Stimulated activated CD4-positive, alpha-beta T cell treated with anti-CD3 and anti-CD28 coated beads, Interleukin-2, amount 100 ng/mL, for 4 hours (primary cell): ENCODE data around the gene PIP5K1B.

Experiments
- DNase-seq: peaks from one replicate; pipeline ENCODE4 v3.0.0-alpha.2; 2020; ENCODE audit warnings: low read depth

The PIP5K1B gene

DNA sequence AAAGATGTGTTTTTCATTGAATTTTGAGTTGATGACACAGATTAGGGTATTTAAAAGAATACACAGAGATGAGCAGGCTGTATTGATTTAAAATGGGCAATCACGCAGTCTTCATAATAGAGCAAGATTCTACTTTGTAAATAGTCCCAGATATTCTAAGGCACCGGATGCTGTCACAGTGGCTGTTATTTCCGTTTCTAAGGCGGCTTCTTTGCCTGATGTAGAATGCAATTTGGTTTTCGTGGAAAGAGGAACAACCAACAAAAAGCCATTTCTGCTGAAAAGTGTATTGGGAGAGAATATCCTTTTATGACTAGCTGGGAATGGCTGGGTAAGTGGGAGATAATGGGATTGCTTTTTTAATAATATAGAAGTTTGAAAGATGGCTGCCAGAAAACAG is 291.4 kb downstream of the PIP5K1B start:
- no peak for DNase-seq

DNA sequence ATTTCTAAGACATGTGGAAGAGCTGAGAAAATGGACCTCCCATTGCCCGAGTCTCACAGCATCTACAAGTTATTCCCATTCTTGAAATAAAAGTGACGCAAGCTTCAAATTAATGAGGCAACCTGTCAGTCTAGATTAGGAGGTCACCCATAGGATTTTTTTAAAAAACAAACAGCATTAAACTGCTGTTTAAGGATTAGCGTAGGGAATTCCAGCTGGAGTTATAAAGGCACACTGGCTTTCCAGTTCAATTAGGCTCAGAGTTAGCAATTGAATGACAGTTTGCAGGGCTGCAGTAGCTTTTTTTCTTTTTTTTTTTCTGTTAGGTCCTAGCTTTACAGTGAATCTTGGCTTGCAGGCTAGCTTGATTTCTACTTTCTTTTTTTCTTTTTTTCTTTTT is 292.6 kb downstream of the PIP5K1B start:
- DNase-seq, result no peak

- DNase-seq, result no peak
Measured at GRCh38 chr9:68998385-68998784, 293.3 kb downstream of the PIP5K1B start.

DNA sequence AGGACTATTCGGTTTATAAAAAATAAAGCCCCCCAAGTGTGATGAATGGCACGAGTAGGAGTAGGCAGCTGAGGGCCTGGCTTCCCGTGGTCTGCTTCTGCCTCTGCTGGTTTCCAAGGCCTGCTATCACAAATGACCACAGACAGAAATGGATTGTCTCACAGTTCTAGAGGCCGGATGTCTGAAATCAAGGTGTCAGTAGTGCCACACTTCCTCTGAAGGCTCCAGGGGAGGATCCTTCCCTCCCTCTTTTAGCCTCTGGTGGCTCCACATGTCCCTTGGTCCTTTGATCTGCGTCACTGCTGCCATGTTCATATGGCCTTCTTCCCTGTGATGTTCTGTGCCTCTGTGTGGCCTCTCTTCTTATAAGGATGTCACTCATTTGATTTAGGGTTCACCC is 293.8 kb downstream of the PIP5K1B start:
- DNase-seq, result no peak

GRCh38 chr9:68999393-69000105 is 294.5 kb downstream of the PIP5K1B start:
- DNase-seq, result peak; percentile 59

DNA sequence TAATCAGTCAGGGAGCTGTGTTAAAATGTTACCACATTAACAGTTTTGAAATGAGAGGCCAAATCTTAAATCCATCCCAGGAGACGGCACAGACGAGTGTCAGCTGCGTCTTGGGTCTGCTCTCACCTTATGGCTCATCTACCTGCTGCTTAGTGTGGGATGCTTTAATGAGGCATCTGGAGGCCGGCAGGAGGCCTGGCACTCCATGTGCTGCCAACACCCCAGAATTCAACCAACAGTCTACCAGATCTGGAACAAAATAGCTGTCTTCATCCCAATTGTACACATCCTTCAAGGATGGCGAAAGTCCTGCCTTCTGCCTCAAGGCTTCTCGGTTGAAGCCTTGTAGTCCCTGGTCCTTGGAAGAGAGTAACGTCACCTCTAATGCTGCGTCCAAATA is 296.9 kb downstream of the PIP5K1B start:
- DNase-seq, result no peak

GRCh38 chr9:69003051-69003450 is 298.0 kb downstream of the PIP5K1B start:
- no peak for DNase-seq

GRCh38 chr9:69004836-69005235 is 299.8 kb downstream of the PIP5K1B start:
- no peak for DNase-seq

DNA sequence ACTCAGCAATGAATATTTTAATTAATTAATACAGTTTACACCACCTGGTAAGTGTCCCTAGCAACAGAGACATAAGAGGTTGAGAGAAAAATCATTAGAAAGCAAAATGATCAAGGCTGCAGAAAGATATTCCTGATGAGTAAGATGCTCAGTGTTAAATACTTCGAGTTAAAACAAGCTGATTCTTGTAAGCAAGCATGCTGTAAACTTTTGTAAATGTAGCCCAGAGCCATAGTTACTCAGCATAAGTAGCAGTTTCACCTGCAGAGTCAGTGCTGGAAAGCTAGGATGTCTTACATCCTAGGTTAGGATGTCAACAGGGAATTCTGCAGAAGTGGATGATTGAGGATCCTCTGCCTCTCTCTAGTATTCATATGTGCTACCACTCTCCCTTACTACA is 304.7 kb downstream of the PIP5K1B start:
- DNase-seq, result no peak

- no peak for DNase-seq
Measured at GRCh38 chr9:69012696-69013381, 307.8 kb downstream of the PIP5K1B start.

DNA sequence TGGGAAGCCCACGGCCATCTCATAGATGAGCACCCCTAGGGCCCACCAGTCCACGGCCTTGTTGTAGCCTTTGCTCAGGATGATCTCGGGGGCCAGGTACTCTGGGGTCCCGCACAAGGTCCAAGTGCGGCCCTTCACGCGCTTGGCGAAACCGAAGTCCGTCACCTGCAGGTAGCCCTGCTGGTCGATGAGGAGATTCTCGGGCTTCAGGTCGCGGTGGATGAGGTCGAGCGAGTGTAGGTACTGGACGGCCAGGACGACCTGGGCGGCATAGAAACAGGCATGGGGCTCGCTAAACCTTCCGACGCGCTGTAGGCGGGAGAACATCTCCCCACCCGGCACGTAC is 308.3 kb downstream of the PIP5K1B start:
- DNase-seq, result no peak

GRCh38 chr9:69014013-69014412 is 309.0 kb downstream of the PIP5K1B start, which contains the start of gene PRKACG:
TSS of gene PRKACG (minus strand) at chr9:69014113. CDS start at chr9:69014092, 21 bp downstream.
- DNase-seq, result no peak

GRCh38 chr9:69016191-69017096 is 311.4 kb downstream of the PIP5K1B start:
- DNase-seq, result no peak

GRCh38 chr9:69018737-69019136 is 313.7 kb downstream of the PIP5K1B start:
- no peak for DNase-seq

DNA sequence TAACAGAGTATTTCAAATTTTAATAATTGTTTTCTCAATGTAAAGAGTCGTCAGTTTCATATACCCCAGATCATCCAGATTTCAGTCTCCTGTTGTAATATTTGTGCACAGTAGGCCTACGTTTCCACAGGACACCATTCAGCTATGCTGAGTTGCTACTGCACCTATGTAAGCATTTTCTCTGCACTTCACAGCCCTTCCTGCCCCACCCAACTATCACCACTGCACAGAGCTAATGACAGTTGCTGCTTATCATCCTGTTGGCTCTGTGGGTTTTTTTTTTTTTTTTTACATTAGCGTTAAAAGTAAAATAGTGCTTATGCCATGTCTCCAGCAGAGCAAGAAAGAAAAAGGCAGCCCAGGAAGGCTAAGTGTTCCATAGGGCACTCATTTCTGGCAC is 314.8 kb downstream of the PIP5K1B start:
- DNase-seq, result no peak

DNA sequence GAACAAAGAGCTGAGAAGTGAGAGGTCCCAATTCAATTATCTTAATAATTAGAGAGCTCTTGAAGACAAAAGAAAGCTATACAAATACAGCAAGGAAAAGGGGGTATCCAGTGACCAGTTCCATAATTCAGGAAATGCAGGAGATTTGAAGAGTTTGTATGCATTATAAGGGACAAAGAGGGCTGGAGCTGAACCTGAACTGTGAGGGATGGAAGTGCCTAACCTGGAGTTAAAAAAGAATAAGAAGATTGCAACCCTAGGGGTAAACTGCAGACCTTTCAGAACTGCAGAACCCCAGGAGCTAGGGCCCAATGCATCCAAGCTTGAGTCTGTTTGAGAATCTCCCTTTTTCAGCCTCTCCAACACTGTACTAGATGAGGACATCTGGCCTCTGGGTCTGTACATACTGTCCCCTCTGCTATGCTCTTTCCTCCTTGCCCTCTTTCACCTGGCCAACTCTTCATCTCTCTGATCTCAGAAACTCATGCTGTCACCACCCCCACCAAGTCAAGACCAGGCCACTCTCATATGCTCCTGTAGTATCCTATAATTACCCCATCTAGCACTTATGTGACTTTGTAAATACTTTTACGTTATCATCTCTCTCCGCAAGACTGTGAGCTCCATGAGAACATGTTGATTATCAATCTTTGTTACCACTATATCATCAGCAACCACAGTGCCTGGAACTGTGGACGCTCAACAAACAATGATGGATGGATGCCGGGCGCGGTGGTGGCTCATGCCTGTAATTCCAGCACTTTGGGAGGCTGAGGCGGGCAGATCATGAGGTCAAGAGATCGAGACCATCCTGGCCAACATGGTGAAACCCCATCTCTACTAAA is 315.5 kb downstream of the PIP5K1B start:
- DNase-seq, result no peak

DNA sequence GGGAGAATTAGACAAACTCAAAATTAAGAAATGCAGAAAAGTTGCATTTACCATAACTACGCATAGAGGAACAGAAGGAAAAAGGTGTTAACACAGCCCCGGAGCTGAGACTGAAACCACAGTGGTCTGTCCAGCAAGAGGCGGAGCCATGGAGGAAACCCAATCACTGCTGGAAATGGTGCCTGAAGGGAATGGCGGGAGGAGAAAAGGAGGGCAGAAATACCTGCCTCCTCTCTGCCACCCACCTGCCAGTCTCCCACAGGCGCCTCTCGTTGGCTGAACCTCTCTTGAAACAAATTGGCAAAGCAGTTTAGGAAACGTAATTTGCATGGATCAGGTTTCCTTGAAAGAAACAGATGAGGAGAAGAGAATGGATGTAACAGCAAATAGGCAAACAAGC is 318.6 kb downstream of the PIP5K1B start:
- no peak for DNase-seq

DNA sequence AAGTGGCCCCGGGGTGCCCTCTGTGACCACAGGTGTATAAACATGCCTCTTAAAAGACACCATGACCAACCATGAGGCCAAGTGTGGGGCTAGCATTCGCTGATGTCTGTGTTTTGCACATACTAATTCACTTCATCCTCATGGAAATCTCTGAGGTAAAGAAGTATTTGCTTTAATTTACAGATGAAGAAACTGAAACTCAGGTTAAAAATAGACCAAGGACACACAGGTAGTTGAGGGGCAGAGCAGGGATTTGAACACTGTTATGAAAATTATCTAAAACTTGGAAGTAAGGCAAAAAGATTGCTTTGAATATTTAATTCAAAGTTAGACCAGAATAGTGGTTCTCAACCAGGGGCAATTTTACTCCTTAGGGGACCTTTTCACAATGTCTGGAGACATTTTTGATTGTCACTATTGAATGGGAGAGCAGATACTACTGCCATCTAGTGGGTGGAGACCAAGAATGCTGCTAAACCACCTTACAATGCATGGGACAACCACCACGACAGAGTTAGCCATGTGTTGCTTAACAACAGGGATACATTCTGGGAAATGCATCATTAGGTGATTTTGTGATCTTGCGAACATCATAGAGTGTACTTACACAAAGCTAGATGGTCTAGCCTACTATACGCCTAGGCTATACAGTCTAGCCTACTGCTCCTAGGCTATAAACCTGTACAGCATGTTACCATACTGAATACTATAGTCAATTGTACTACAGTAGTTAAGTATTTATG is 322.5 kb downstream of the PIP5K1B start:
- no peak for DNase-seq

DNA sequence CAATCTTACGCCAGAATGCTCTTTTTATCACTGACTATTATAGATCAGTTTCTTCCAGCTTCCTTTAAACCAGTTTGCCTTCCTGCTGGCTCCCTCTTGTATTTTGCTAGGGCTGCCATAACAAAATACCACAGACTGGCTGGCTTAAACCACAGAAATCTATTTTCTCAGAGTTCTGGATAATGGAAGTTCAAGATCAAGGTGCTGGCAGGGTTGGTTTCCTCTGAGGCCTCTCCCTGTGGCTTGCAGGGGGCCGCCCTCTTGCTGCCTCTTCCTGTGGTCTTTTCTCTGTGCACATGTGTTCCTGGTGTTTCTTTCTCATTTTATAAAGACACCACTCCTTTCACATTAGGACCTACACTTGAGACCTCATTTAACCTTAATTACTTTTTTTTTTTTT is 323.7 kb downstream of the PIP5K1B start:
- DNase-seq, result no peak

GRCh38 chr9:69029535-69029934 is 324.5 kb downstream of the PIP5K1B start:
- no peak for DNase-seq
